A673 (cell line): Measurements from ENCODE around the gene COL4A1. TPM values are rescaled to one million over a fixed set of nuclear protein-coding genes. Genes with fewer than 3 reads are reported as not detected.

Source experiments
- BruUV-seq: library from RNA; stranded (reverse); fragments of 400-500 nt; replicated peaks from 2 replicates; lab custom pipeline; 2021; lab: Mats Ljungman, UMichigan
- CTCF ChIA-PET: fragments of 300-600 bp; sonication (Branson Sonifier 250); formaldehyde crosslinking; loops from one replicate; lab custom pipeline; 2022; ENCODE audit warnings: antibody characterized with exemption; lab: Charles Lee
- POLR2A ChIA-PET: fragments of 300-600 bp; sonication (Branson Sonifier 250); formaldehyde crosslinking; loops from one replicate; lab custom pipeline; 2022; ENCODE audit warnings: antibody characterized with exemption; ENCODE audit not compliant: low non-redundant PET; lab: Charles Lee
- DNase-seq: peaks from one replicate; pipeline ENCODE4 v3.0.0-alpha.2; 2015; ENCODE audit warnings: low spot score
- H3K27ac ChIP-seq: fragments of 200-600 bp; sonication (generic); 2 replicates; pipeline ENCODE4 v1.5.1; 2016; ENCODE audit warnings: mixed run types, low read depth, mild to moderate bottlenecking, mixed read lengths, antibody characterized with exemption, low read length; ENCODE audit not compliant: poor library complexity, severe bottlenecking
- H3K27me3 ChIP-seq: fragments of 200-600 bp; sonication (generic); replicated peaks from 2 replicates; pipeline ENCODE4 v1.6.1; 2017; ENCODE audit warnings: mixed run types, low read depth, mild to moderate bottlenecking, mixed read lengths, antibody characterized with exemption, low read length; ENCODE audit not compliant: insufficient read depth, poor library complexity
- H3K36me3 ChIP-seq: fragments of 200-600 bp; sonication (generic); 2 replicates; pipeline ENCODE4 v1.6.1; 2016; ENCODE audit warnings: mixed run types, mild to moderate bottlenecking, mixed read lengths, antibody characterized with exemption, low read length; ENCODE audit not compliant: insufficient read depth, poor library complexity, severe bottlenecking
- H3K4me1 ChIP-seq: fragments of 200-600 bp; sonication (generic); 2 replicates; pipeline ENCODE4 v1.6.1; 2017; ENCODE audit warnings: mixed run types, mild to moderate bottlenecking, mixed read lengths, antibody characterized with exemption, low read length; ENCODE audit not compliant: insufficient read depth, poor library complexity, severe bottlenecking
- H3K4me3 ChIP-seq: fragments of 200-600 bp; sonication (generic); 2 replicates; pipeline ENCODE4 v1.5.1; 2016; ENCODE audit warnings: low read depth, mixed run types, mild to moderate bottlenecking, mixed read lengths, low read length; ENCODE audit not compliant: poor library complexity, severe bottlenecking
- H3K9me3 ChIP-seq: fragments of 200-600 bp; sonication (generic); 2 replicates; pipeline ENCODE4 v1.6.1; 2016; ENCODE audit warnings: mixed run types, low read depth, mild to moderate bottlenecking, mixed read lengths, antibody characterized with exemption, low read length; ENCODE audit not compliant: poor library complexity, severe bottlenecking
- CTCF ChIP-seq: fragments of 300-800, 200-600 bp; sonication (generic); conservative IDR thresholded peaks from 2 replicates; pipeline ENCODE4 v1.5.1; 2017; ENCODE audit warnings: low read depth, mild to moderate bottlenecking, antibody characterized with exemption, low read length, moderate library complexity, mixed read lengths
- EZH2 ChIP-seq: fragments of 200-600 bp; sonication (generic); IDR thresholded peaks from 2 replicates; pipeline ENCODE4 v1.6.1; 2017; ENCODE audit warnings: borderline replicate concordance, low read depth, mild to moderate bottlenecking, mixed read lengths, antibody characterized with exemption, low read length; ENCODE audit not compliant: poor library complexity, severe bottlenecking
- intact Hi-C: fragments of 100-400 bp; cut with micrococcal nuclease; formaldehyde crosslinking; loops from one replicate; pipeline ENCODE4 v1.10.0; 2022; ENCODE audit not compliant: unreplicated experiment
- total RNA-seq: library from RNA; stranded (reverse); gene quantifications from 2 replicates; pipeline ENCODE4 v1.2.3, GENCODE V29; 2021

COL4A1 gene
- total RNA-seq, 1 experiment from 2014 or later: 83.9 TPM

GRCh38 chr13:110105136-110105535, 201.8 kb downstream of the COL4A1 start:
- BruUV-seq: no TSS peak
- ChIA-PET POLR2A (no interaction called here), CTCF (no interaction called here)
- Histone ChIP-seq H3K36me3 (no peaks in the 10 kb centered on the region), H3K4me1 (peaks cover 12% of the 10 kb centered on the region), H3K4me3 (no peak overlapping the region), H3K27me3 (no peaks in the 10 kb centered on the region), H3K9me3 (no peaks in the 10 kb centered on the region), H3K27ac (no peak overlapping the region)
- no peak for DNase-seq
- intact Hi-C loops: loop anchor here (5.0 to 10.0 kb wide), 3 partner anchors 960 to 1188 kb away; no protein-coding TSS in a partner anchor
- no peak for TF ChIP-seq EZH2

GRCh38 chr13:110103534-110103933, 203.4 kb downstream of the COL4A1 start:
- no peak for DNase-seq
- Histone ChIP-seq H3K4me3 (no peak overlapping the region), H3K4me1 (peaks cover under 1% of the 10 kb centered on the region), H3K27me3 (no peaks in the 10 kb centered on the region), H3K9me3 (peaks cover 6% of the 10 kb centered on the region), H3K27ac (no peak overlapping the region), H3K36me3 (no peaks in the 10 kb centered on the region)
- no peak for TF ChIP-seq EZH2
- TF ChIP-seq CTCF: no peak
- ChIA-PET POLR2A (no interaction called here), CTCF (no interaction called here)
- no TSS peak for BruUV-seq
- intact Hi-C loops: loop anchor here (10.0 kb wide), 1 partner anchor 959 kb away; no protein-coding TSS in a partner anchor

- TF ChIP-seq EZH2 (no peak), CTCF (no peak)
- Histone ChIP-seq H3K4me3 (no peak overlapping the region), H3K36me3 (no peaks in the 10 kb centered on the region), H3K27me3 (no peaks in the 10 kb centered on the region), H3K4me1 (no peaks in the 10 kb centered on the region), H3K9me3 (peaks cover 6% of the 10 kb centered on the region), H3K27ac (no peak overlapping the region)
- no peak for DNase-seq
- intact Hi-C loops: loop anchor here (10.0 kb wide), 1 partner anchor 958 kb away; no protein-coding TSS in a partner anchor
- CTCF ChIA-PET: no interaction called here
- POLR2A ChIA-PET: no interaction called here
- BruUV-seq: no TSS peak
Observed at GRCh38 chr13:110103026-110103425, 203.9 kb downstream of the COL4A1 start.

- intact Hi-C loops: loop anchor here (10.0 kb wide), 1 partner anchor 957 kb away; no protein-coding TSS in a partner anchor
- CTCF ChIA-PET: no interaction called here
Observed at GRCh38 chr13:110102053-110102452, 204.9 kb downstream of the COL4A1 start.

More at GRCh38 chr13:110102053-110102452, 204.9 kb downstream of the COL4A1 start:
- peaks cover 6% of the 10 kb centered on the region for H3K9me3 ChIP-seq
- H3K4me3 ChIP-seq: no peak overlapping the region
- H3K27me3 ChIP-seq: no peaks in the 10 kb centered on the region
- DNase-seq: no peak
- H3K4me1 ChIP-seq: no peaks in the 10 kb centered on the region
- BruUV-seq: no TSS peak
- TF ChIP-seq CTCF: no peak
- TF ChIP-seq EZH2: no peak
- H3K27ac ChIP-seq: no peak overlapping the region
- H3K36me3 ChIP-seq: no peaks in the 10 kb centered on the region
- POLR2A ChIA-PET: no interaction called here
